ENCODE results near the gene CYTH1.

Gene CYTH1

DNA sequence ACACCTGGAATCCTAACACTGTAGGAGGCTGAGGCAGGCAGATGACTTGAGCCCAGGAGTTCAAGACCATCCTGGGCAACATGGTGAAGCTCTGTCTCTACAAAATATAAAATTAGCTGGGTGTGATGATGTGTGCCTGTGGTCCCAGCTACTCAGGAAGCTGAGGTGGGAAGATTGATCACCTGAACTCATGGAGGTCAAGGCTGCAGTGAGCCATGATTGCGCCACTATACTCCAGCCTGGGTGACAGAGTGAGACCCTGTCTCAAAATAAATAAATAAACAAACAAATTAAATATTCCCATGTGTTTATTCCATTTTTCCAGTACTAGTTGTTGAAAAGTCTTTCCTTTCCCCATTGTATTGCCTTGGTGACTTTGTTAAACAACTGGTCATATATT is 130.0 kb downstream of the CYTH1 start:
- no peak for DNase-seq (ENCODE audit: low read depth, low spot score)

DNA sequence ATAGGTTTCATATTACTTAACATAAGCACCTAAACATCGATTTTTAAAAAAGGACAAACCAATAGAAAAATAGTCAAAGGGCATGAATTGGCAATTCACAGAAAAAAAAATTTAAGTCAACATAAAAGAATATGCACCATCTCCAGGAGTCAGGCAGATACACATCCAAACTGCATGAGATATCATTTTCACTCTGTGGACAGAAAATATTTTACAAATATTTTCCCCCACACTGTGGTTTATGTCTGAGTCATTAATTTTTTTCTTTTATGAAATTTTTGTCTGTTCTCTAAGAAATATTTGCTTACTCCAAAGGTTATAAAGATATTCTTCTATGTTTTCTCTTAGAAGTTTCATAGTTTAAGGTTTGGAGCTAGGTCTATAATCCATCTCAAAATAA is 130.5 kb downstream of the CYTH1 start:
- no peak for DNase-seq (ENCODE audit: low read depth, low spot score)

DNA sequence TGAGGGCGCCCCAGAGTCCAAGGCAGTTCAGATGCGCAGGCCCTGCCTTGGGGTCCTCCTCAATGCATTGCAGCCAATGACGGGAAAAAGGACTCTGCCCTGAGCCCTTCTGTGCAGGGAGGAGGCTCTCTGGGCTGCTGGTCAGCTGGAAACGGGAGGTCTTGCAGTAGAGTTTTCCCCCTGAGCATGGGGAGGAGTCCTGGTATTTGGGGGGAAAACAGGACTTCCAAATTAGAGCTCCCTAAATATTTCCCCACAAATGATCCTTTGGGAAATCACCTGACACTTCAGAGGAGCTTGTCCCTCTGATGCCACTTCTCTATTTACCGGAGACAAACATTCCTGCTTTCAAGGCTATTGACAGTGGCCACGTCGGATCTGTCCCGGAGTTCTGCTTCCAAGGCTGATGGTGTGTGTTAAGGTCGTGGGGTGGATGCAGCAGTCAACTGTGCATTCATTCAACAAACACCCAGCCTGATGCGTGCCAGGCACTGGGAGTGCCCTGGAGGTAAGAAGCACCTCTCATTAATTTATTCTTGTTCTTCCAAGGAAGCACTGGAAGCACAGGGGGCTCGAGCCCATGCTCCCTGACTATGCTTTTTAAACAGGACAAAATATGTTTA is 131.9 kb downstream of the CYTH1 start:
- no peak for DNase-seq (ENCODE audit: low read depth, low spot score)

DNA sequence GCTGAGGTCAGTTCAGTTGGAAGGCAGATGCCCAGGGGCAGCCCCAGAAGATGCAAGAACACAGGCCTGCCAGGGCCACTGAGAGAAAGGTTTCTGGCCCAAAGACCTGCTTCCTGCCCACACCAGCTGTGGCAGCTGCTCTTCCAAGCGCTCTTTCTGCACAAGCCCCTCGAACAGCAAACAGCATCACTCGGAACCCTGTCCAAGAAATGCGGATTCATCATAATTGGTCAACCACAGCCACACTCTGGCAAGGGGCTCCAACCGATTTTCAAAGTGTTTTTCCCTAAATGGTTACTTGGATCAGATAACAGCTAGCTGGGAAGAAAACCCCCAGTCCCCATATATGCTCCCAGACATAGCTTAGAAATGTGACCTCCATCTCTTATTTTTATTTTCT is 133.8 kb downstream of the CYTH1 start:
- DNase-seq (ENCODE audit: low read depth, low spot score), result no peak

DNA sequence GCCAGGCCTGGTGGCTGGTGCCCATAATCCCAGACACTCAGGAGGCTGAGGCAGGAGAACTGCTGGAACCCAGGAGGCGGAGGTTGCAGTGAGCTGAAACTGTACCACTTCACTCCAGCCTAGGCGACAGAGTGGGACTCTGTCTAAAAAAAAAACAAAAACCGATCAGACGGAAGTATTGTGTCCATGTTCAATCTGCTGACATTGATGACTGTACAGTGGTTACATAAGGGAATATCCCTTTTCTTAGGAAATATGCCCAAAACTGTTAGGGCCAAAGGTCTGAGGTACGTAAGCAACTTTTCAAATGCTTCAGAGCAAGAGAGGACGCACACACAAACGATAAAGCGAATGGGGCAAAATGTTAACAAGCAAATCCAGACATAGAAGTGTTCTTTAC is 135.0 kb downstream of the CYTH1 start:
- no peak for DNase-seq (ENCODE audit: low read depth, low spot score)

DNA sequence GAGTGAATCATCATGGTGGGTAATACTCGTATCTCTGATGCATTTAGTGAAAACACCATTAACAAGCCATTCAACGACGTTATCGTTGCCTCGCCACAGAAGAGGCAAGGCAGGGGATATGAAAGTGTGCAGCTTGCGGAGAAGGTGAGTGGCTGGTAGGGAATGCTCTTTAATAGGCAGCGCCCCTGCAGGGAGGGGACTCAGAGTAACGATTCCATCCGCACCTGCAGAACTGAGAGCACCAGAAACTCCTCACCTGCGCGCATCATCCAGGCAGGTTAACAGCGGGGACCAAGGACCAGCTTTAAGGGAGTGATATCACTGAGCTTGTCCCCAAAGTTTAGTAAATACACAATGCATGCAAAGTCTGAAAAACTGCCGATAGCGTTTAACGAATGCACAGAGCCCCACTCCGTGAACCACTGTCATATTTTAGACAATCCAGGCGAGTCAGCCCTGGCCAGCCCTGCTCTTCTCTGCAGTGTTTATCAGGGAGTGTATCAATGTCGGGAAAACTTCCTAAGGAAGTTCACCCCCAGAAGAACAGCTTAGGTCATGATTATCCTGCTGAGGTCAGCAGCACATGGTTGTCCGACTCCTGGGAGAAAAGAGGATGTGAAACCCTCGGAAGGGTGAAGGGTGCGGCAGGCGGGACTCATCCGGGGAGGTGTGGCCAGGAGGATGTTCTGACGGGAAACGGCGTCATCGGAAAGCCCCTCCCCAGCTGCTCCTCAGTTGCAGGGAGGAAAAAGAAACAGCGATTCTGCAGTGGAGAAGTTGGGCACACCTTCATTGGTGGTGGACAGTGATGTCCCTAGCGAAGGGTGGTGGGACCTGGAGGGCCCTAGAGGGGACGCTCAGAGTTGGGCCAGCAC is 136.4 kb downstream of the CYTH1 start:
- DNase-seq (ENCODE audit: low read depth, low spot score), result no peak

DNA sequence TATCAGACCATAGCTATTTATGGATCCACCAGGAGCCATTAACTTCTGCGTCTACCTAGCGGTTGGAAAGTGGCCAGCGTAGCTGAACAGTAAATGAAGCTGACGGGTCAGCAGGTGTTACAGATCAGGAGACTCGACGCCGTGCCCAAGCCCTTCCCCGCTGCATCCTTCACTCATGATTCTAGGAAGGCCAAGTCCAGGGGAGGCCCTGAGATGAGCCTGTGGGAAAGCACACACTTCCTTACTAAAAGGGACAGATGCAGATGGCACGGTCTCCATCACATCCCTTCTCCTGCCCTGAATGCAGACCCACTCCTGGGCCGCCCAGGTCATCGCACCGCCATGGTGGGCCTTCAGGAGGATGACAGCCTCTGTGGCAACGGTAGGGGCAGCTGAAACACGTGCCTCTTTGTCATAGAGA is 137.1 kb downstream of the CYTH1 start:
- no peak for DNase-seq (ENCODE audit: low read depth, low spot score)

DNA sequence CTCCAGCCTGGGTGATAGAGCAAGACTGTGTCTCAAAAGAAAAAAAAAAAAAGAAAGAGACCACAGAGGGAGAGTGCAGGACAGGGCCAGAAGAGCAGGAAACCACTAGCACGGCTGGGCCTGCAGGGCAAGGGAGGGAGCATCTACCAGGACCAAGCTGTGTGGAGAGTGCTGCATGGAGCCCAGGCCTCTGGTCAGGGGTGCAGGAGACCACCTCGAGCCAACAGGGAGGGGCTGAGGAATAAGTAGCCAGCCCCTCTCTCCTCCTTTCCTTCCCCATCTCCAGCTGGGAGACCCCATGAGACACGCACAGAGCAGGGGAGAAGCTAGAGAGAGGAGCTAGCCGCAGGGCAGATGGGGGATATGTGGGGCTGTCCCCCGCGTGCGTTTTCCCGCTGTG is 137.8 kb downstream of the CYTH1 start:
- no peak for DNase-seq (ENCODE audit: low read depth, low spot score)

DNA sequence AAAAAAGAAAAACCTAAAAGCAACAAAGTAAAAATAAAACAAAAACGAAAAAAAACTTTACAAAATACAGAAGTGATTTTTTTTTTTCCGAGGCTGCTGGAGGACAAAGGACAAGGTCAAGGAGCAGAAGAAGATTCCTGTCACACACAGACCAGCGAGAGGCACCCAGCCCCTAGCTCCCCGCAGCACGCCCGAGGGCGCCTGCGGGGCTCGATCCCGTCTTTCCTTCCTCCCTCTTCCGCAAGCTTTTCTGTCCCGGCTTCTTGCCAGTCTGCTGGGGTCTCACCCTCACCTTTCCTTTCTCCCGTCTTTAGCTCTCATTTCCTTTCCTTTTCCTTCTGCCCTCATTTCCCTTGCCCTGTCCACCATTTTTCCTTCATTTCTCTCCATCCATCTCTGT is 138.7 kb downstream of the CYTH1 start:
- no peak for DNase-seq (ENCODE audit: low read depth, low spot score)

DNA sequence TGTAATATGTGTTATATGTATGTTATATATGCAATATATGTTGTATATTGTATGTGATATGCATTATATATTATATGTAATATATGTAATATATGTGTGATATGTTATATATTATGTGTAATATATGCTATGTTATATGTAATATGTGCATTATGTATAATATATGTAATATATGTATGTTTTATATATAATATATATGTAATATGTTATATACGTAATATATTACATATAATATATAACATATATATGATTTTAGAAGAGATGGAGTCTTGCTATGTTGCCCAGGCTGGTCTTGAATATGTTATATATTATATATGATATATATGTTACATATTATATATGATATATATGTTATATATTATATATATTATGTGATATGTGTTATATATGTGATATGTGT is 139.4 kb downstream of the CYTH1 start:
- no peak for DNase-seq (ENCODE audit: low read depth, low spot score)

DNA sequence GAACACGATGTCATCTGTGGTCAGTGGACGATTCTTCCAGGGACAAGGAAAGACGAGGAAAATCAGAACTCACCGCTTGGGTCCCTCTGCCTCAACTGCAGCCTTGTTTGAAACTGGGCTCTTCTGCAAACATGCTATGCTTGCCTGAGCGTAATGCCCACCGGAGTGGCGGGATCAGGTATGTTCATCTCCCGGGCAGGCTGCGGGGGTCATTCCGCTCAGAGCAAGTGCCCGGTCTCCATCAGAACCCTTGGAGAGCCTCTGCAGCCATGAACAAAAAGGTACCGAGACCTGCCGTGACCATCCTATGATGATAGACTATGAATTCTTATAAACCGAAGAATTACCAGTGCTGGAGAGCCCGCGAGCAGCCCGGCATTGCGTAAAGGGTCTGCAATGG is 140.4 kb downstream of the CYTH1 start:
- no peak for DNase-seq (ENCODE audit: low read depth, low spot score)

DNA sequence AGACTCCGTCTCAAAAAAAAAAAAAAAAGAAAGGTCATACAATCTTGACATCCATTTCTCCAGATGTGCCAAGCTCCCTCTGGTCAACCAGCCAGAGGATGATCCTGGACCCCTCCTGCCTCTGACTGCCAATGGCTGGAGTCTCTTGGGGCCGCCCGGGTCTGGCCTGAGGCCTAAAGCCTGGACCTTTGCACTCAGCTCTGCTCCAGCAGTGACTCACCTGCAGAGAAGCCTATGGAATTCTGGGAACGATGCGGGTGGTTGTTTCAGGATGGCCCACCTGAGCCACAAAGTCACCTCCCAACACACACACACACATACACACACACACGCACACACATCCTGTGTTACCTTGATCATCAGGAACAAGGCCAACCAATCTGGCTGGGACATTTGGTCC is 140.8 kb downstream of the CYTH1 start:
- no peak for DNase-seq (ENCODE audit: low read depth, low spot score)

DNA sequence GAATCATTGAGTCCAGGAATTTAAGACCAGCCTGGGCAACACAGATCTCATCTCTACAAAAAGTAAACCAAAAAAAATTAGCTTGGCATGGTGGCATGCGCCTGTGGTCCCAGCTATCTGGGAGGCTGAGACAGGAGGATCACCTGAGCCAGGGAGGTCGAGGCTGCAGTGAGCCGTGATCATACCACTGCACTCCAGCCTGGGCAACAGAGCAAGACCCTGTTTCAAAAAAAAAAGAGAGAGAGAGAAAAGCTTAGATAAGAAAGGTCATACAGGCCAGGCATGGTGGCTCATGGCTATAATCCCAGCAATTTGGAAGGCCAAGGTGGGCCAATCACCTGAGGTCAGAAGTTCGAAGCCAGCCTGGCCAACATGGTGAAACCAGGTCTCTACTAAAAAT is 141.4 kb downstream of the CYTH1 start:
- no peak for DNase-seq (ENCODE audit: low read depth, low spot score)

DNA sequence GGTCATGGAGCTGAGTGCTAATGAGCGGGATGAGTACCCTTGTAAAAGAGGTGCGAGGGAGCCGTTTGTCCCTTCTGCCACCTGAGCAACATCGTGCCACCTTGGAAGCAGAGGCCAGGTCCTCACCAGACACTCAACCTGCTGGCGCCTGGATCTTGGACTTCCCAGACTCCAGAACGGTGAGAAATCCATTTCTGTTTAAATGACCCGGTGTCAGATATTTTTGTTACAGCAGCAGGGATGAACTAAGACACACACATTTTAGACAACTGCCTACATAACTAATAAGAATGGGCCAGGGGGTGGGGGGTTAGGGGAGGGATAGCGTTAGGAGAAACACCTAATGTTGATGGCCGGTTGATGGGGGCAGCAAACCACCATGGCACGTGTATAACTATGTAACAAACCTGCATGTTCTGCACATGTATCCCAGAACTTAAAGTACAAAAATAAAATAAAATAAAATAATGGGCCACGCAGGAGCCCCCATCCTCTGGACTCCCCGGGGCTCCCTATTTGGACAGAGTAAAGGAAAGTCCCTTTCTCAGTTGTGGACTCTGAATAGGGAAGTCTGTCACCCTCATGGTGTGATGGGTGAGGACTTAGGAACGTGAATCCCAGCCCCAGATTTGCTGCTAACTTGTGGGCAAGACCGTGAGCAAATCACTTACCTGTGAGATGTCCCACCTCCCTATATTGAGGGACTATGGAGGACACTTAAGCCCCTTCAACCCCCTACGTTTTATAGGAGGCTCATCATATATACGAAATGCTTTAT is 144.2 kb downstream of the CYTH1 start:
- DNase-seq (ENCODE audit: low read depth, low spot score), result no peak

DNA sequence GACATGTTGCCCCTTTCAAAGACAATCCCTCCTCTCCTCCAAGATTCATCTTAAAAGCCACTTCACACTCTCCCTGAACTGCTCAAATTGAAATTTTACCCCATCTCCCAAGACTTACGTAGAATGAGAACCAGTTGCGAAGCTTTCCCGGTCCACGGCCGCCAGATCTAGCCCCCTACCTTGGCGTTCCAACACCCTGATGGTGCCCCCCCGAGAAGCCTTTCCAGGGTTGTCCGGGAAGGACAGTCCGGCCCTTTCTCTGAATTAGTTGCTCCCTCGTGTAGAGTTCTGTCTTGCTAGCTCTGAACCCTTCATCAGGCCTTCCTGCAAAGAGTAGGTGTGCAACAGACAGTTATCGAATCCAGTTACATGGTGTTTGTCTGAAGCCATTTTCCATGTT is 144.9 kb downstream of the CYTH1 start:
- no peak for DNase-seq (ENCODE audit: low read depth, low spot score)

DNA sequence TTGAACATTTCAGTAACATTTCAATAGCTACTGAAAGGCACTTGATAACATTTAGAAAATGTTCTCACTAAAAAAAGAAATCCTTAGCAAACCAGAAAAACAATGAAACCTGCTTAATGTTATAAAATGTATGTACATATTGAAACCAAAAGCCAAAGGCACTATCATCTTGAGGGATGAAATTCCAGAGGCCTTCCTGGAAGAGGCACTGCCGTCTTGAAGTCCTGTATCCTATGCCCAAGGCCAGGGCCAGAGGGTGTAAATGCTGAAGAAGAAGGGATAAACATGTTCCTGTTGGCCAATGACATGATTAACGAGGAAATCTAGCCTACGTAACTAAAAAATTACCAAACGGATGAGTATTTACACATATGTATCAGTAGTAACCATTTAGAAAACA is 147.9 kb downstream of the CYTH1 start:
- DNase-seq (ENCODE audit: low read depth, low spot score), result no peak

DNA sequence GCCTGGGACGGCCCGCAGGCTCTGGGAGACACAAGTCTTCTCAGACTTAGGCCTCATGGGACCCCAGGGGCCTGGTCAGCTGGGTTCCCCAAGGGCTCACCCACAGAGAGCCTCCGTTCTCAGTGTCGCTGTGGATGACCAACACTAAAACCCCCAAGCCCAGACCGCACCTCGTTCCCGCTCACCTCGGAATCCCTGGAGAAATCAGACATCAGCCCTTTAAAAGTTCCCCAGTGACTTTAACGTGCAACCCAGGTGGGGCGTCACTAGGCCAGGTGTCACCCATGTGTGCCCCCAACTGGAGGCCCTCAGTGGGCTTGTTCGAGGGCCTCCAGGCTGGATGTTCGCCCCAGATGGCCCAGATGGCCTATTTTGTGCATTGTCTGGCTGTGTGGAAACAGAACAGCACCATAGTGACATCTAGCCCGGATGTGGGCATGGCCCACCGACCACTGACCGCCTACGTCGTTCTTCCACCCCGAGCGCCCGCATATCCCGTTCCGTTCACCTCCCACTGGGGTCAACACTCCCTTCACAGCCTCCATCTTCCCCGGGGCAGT is 152.6 kb downstream of the CYTH1 start:
- DNase-seq (ENCODE audit: low read depth, low spot score), result no peak

DNA sequence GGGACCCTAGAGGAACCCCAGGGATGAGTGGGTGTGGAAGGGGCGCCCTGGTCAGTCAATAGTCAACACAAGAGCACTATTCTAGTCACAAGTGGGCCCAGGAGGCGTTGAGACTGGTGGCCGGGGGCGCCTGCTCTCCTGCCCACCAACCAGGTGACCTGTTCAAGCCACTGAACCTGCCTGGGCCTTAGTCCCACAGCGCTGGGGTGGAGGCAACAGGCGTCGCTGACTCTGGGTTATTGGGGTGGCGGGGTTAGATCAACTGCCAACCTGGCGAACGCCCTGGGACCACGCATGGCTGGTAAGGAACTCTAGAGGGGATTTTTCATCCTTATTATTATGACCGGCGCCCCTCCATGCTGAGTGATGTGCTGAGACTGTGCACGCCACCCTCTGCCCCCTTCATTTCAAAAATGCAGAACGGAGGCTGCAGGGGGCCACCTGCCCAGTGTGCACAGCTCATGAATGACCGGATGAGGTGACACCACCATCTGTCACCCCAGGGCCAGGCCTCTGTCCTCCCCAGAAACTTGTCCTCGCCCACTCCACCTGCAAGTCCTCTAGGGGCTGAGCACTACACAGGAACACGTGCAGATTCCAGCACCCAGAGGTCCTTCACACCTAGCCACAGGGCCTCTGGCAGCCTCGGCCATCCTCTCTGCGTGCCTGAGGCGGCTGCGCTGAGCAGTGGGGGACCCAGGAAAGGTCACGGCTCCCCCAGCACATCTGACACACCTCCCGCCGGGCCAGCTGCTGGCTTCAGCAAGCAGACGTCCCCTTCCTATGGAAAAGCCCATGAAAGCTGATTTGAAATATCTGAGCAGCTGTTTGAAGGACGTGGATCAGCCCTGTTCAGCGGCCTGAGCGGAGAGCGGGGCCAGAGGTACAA is 153.3 kb downstream of the CYTH1 start:
- no peak for DNase-seq (ENCODE audit: low read depth, low spot score)

DNA sequence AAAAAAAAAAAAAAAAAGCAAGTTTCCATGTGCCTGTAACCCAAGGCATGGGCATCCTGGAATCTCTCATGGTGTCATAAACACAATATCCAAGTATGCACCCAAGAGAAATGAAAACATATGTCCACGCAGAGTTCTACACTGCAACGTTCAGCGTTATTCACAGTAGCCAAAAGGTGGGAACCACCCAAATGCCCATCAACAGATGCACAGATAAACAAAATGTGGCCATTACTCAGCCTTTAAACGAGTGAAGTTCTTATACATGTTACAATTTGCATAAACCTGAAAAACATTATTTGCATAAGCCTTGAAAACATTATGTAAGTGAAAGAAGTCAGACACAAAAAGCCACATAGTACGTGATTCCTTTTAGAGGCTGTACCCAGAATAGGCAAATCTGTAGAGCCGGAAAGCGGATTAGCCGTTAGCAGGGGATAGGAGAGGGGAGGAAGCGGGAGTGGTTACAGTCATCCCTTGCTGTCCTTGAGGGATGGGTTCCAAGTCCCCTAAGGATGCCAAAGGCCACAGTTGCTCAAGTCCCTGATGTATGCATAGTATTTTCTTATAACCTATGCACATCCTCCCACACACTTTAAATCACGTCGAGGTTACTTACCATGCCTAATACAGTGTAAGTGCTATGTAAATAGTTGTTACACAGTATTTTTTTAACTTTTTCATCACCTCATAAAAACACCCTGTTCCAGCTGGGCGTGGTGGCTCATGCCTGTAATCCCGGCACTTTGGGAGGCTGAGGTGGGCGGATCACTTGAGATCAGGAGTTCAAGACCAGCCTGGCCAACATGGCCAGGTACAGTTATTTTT is 157.5 kb downstream of the CYTH1 start:
- no peak for DNase-seq (ENCODE audit: low read depth, low spot score)
